Karpas-422 (cell line): ENCODE data around the gene ZNF214. TPM values are rescaled to one million over a fixed set of nuclear protein-coding genes. Genes with fewer than 3 reads are reported as not detected.
"Not testable (repeated sequence)": the region's sequence is repeated elsewhere in the genome, so short reads cannot be mapped to it uniquely, and the experiment has no call there.

Experiments used
- DNase-seq: peaks from one replicate; pipeline ENCODE4 v3.0.0-alpha.2; 2015
- H2AFZ ChIP-seq: fragments of 200-600 bp; sonication (generic); 2 replicates; pipeline ENCODE4 v1.6.1; 2014; ENCODE audit warnings: antibody characterized with exemption, low read length, mixed read lengths
- H3K27ac ChIP-seq: fragments of 200-600 bp; sonication (generic); 2 replicates; pipeline ENCODE4 v1.5.1; 2014; ENCODE audit warnings: mild to moderate bottlenecking, low read length, moderate library complexity
- H3K27me3 ChIP-seq: fragments of 200-600 bp; sonication (generic); 2 replicates; pipeline ENCODE4 v1.6.1; 2014; ENCODE audit warnings: low read length, mixed read lengths
- H3K36me3 ChIP-seq: fragments of 200-600 bp; sonication (generic); 2 replicates; pipeline ENCODE4 v1.6.1; 2014; ENCODE audit warnings: low read length, mixed read lengths; ENCODE audit not compliant: insufficient read depth
- H3K4me1 ChIP-seq: fragments of 200-600 bp; sonication (generic); 2 replicates; pipeline ENCODE4 v1.6.1; 2014; ENCODE audit warnings: mild to moderate bottlenecking, low read length, mixed read lengths
- H3K4me2 ChIP-seq: fragments of 200-600 bp; sonication (generic); 2 replicates; pipeline ENCODE4 v1.6.1; 2014; ENCODE audit warnings: low read length, low read depth, mild to moderate bottlenecking; ENCODE audit not compliant: poor library complexity, severe bottlenecking
- H3K4me3 ChIP-seq: fragments of 200-600 bp; sonication (generic); 2 replicates; pipeline ENCODE4 v1.5.1; 2014; ENCODE audit warnings: mild to moderate bottlenecking, antibody characterized with exemption, low read length, mixed read lengths
- H3K79me2 ChIP-seq: fragments of 200-600 bp; sonication (generic); 2 replicates; pipeline ENCODE4 v1.6.1; 2014; ENCODE audit warnings: mild to moderate bottlenecking, low read length, mixed read lengths
- H3K9ac ChIP-seq: fragments of 200-600 bp; sonication (generic); 2 replicates; pipeline ENCODE4 v1.6.0; 2014; ENCODE audit warnings: low read length
- H3K9me2 ChIP-seq: fragments of 200-600 bp; sonication (generic), shearing (Covaris generic); replicated peaks from 2 replicates; pipeline ENCODE4 v1.6.0; 2014; ENCODE audit warnings: mild to moderate bottlenecking, low read length, moderate library complexity; ENCODE audit not compliant: insufficient read depth
- H3K9me3 ChIP-seq: fragments of 300-700, 200-600 bp; sonication (generic); 2 replicates; pipeline ENCODE4 v1.6.1; 2014; ENCODE audit warnings: low read length, mixed read lengths
- H4K20me1 ChIP-seq: fragments of 200-600 bp; sonication (generic); 2 replicates; pipeline ENCODE4 v1.6.1; 2014; ENCODE audit warnings: mild to moderate bottlenecking, antibody characterized with exemption, low read length, low read depth; ENCODE audit not compliant: insufficient read depth
- total RNA-seq: library from RNA; depleted of rRNA; stranded (reverse); fragments of >200 nt; shearing (Covaris generic); gene quantifications from 2 replicates; pipeline ENCODE4 v1.2.3, GENCODE V29; 2014; ENCODE audit warnings: low replicate concordance; rRNA removed

The ZNF214 gene
- total RNA-seq, 1 experiment from 2014 or later = not detected

DNA sequence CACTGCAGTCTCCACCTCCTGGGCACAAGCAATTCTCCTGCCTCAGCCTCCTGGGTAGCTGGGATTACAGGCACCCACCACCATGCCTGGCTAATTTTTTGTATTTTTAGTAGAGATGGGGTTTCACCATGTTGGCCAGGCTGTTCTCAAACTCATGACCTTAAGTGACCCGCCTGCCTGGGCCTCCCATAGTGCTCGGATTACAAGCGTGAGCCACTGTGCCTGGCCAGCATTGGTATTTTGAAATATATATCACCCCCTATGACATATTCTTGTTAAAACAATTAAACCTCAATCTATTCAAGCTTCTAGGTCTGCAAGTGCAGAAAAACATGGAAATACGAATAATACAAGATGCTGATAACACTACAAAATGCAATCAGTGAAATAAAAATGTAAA lies 50.3 kb downstream of the ZNF214 start:
- not testable (repeated sequence) for H3K4me2 ChIP-seq, H3K4me3 ChIP-seq, H3K9me2 ChIP-seq, DNase-seq, H3K27me3 ChIP-seq, H3K4me1 ChIP-seq, H3K79me2 ChIP-seq, H3K9me3 ChIP-seq, H2AFZ ChIP-seq, H3K36me3 ChIP-seq, H3K27ac ChIP-seq, H4K20me1 ChIP-seq, H3K9ac ChIP-seq

DNA sequence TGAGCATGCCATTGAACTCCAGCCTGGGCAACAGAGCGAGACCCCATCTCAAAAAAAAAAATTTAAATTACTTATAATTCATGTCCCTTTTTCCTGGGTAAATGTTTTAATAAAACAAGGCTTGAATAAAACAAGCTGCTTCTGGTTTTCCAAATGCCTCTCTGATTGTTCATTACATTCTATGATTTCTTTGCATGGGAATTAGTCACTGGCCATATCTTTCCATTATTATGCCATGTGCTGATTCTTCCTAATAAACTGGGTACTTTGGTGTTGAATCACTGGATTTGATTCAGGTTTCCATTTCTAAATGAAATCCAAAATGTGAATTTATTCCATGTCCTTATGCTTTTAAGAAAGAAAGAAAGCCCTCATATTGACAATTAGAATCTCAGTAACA lies 51.3 kb downstream of the ZNF214 start:
- no peak overlapping the region for H3K4me2 ChIP-seq
- no peaks in the 10 kb centered on the region for H3K9me3 ChIP-seq
- no peaks in the 10 kb centered on the region for H3K27me3 ChIP-seq
- H3K9me2 ChIP-seq = no peaks in the 10 kb centered on the region
- no peaks in the 10 kb centered on the region for H4K20me1 ChIP-seq
- no peak overlapping the region for H2AFZ ChIP-seq
- H3K27ac ChIP-seq = no peak overlapping the region
- no peaks in the 10 kb centered on the region for H3K4me1 ChIP-seq
- no peak for DNase-seq
- no peak overlapping the region for H3K9ac ChIP-seq
- H3K79me2 ChIP-seq = no peaks in the 10 kb centered on the region
- no peak overlapping the region for H3K4me3 ChIP-seq
- H3K36me3 ChIP-seq = peaks cover 9% of the 10 kb centered on the region; the same call in 1 of the 2 replicates

DNA sequence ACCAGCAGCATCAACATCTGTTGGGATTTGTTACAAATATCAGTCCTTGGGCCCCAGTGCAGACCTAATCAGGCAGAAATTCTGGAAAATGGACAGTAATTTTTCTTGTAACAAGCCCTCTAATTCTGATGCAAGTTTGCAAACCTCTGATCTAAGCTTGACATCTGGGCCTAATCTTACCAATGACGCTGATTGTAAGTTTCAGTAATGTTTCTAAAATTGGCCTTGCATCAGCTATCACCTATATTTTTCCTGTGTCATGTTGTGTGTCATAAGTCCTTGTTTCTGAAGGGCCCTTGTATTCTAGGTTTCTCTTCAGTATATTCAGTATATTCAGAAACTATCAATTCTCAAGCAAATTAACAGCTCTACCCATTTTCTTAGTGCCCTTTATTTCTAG lies 57.5 kb downstream of the ZNF214 start:
- DNase-seq = no peak
- H3K4me2 ChIP-seq = no peak overlapping the region
- no peak overlapping the region for H3K9ac ChIP-seq
- H4K20me1 ChIP-seq = no peaks in the 10 kb centered on the region
- H3K4me1 ChIP-seq = no peaks in the 10 kb centered on the region
- H3K9me2 ChIP-seq = no peaks in the 10 kb centered on the region
- H3K9me3 ChIP-seq = no peaks in the 10 kb centered on the region
- no peak overlapping the region for H2AFZ ChIP-seq
- no peaks in the 10 kb centered on the region for H3K79me2 ChIP-seq
- H3K4me3 ChIP-seq = no peak overlapping the region
- H3K36me3 ChIP-seq = peaks cover 25% of the 10 kb centered on the region; the same call in 1 of the 2 replicates
- H3K27me3 ChIP-seq = no peaks in the 10 kb centered on the region
- H3K27ac ChIP-seq = no peak overlapping the region

DNA sequence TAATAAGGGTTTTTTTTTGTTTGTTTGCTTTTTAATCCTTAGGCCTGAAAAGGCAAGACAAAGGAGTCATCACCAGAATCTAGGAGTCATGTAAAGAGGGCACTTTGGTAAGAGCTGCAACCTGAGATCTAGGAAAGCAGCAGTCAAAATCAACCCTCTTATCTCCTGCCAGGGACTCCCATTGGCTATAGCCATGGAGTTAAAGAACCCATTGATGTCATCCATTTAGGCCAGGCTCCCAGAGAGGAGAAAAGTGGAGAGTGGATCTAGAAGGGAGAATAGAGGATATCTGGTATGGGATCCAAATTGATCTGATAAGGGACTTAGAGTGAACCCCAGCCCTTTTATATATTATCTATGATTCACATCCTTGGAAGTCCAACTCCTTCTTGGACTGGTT lies 58.0 kb downstream of the ZNF214 start:
- no peak overlapping the region for H3K9ac ChIP-seq
- H3K27ac ChIP-seq = no peak overlapping the region
- peaks cover 26% of the 10 kb centered on the region; the same call in 1 of the 2 replicates for H3K36me3 ChIP-seq
- no peak overlapping the region for H3K4me2 ChIP-seq
- H4K20me1 ChIP-seq = no peaks in the 10 kb centered on the region
- no peaks in the 10 kb centered on the region for H3K9me3 ChIP-seq
- no peaks in the 10 kb centered on the region for H3K9me2 ChIP-seq
- no peaks in the 10 kb centered on the region for H3K27me3 ChIP-seq
- no peaks in the 10 kb centered on the region for H3K79me2 ChIP-seq
- no peak for DNase-seq
- H3K4me3 ChIP-seq = no peak overlapping the region
- H2AFZ ChIP-seq = no peak overlapping the region
- no peaks in the 10 kb centered on the region for H3K4me1 ChIP-seq

DNA sequence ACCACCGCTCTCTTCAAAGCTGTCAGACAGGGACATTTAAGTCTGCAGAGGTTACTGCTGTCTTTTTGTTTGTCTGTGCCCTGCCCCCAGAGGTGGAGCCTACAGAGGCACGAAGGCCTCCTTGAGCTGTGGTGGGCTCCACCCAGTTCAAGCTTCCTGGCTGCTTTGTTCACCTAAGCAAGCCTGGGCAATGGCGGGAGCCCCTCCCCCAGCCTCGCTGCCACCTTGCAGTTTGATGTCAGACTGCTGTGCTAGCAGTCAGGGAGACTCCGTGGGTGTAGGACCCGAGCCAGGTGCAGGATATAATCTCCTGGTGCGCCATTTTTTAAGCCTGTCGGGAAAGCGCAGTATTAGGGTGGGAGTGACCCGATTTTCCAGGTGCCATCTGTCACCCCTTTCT lies 65.9 kb downstream of the ZNF214 start:
- not testable (repeated sequence) for H3K9me2 ChIP-seq, H3K9ac ChIP-seq, H3K4me2 ChIP-seq, H3K4me1 ChIP-seq, H3K4me3 ChIP-seq, H4K20me1 ChIP-seq, H3K9me3 ChIP-seq, H3K27me3 ChIP-seq, DNase-seq, H3K79me2 ChIP-seq, H3K27ac ChIP-seq, H2AFZ ChIP-seq
- peaks cover 24% of the 10 kb centered on the region; the same call in 1 of the 2 replicates for H3K36me3 ChIP-seq

Other genes with a start within 250 kb of the ZNF214 start
- 0.22 and 0.48 TPM in 2 replicates for gene OR2AG2, start 248.4 kb downstream of the ZNF214 start, total RNA-seq
- not detected in 2 replicates for gene OR2AG1, start 237.3 kb downstream of the ZNF214 start, total RNA-seq
- 0.54 and 2.9 TPM in 2 replicates for gene OR6A2, start 220.7 kb downstream of the ZNF214 start, total RNA-seq
- not detected in 2 replicates for gene OR10A5, start 174.7 kb downstream of the ZNF214 start, total RNA-seq
- not detected in 2 replicates for gene OR10A2, start 157.3 kb downstream of the ZNF214 start, total RNA-seq
- not detected in 2 replicates for gene OR10A4, start 143.7 kb downstream of the ZNF214 start, total RNA-seq
- gene OR2D2, start 127.8 kb downstream of the ZNF214 start, total RNA-seq = 0.36 and 0.71 TPM in 2 replicates
- gene OR2D3, start 99.3 kb downstream of the ZNF214 start, total RNA-seq = not detected in 2 replicates
- 12.3 and 26.9 TPM in 2 replicates for gene ZNF215, start 93.9 kb downstream of the ZNF214 start, total RNA-seq
- 0.19 and 0.51 TPM in 2 replicates for gene NLRP14, start 133 bp upstream of the ZNF214 start, total RNA-seq
- 0.14 TPM in 1 of 2 replicates, not detected in the other for gene RBMXL2, start 68.7 kb upstream of the ZNF214 start, total RNA-seq
- not detected in 2 replicates for gene SYT9, start 231.6 kb upstream of the ZNF214 start, total RNA-seq